ENCODE measurements around the gene RAET1E.
"Not testable (repeated sequence)": the region's sequence is repeated elsewhere in the genome, so short reads cannot be mapped to it uniquely, and the experiment has no call there.

RAET1E gene

GRCh38 chr6:149851461-149852110 is 46.3 kb downstream of the RAET1E start:
- intact Hi-C loops (cut with DNase I) = no loop called here

GRCh38 chr6:149848343-149848742 is 49.6 kb downstream of the RAET1E start:
- DNase-seq; intact Hi-C loops (cut with DNase I): not testable (repeated sequence)

More at GRCh38 chr6:149851461-149852110, 46.3 kb downstream of the RAET1E start:
- DNase-seq = peak in 1 of 10 donors; percentile 81
